ENCODE results near the gene TFIP11.

DNA sequence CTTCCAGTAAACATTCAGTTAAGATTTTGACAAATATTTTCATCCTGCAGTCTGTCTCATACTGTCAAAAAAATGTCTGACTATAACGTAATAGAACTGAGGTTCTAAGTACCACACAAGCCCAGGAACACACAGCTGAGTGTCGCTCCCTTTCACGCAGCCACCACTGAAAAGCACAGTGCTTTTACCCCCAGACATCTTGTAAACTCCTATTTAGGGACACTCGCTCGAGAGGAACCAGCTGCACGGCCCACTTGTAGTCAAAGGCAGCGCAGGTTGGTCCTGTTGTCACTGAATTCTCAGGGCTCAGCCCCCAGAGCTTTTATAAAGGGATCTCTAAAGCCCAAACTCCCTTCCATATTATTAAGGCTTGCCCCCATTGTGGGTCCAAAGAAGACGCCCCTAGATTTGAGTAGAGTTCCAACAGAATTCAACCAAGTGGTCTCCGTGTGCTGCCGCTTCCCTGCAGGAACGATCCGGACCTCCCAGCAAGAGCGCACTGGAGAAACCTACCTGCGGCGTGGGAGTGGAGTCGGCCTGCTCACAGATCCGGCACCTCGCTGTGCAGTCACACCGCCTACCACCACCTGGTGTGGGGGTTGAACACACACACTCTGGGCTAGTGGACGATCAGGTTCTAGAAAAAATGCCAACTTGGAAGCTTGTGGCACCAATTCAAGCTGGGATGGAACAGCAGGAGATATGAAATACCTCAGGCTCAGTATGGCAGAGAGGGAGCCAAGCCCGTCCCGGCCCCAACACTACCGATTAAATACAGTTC lies 59.8 kb downstream of the TFIP11 start:
- TF ChIP-seq, protein P1, sequence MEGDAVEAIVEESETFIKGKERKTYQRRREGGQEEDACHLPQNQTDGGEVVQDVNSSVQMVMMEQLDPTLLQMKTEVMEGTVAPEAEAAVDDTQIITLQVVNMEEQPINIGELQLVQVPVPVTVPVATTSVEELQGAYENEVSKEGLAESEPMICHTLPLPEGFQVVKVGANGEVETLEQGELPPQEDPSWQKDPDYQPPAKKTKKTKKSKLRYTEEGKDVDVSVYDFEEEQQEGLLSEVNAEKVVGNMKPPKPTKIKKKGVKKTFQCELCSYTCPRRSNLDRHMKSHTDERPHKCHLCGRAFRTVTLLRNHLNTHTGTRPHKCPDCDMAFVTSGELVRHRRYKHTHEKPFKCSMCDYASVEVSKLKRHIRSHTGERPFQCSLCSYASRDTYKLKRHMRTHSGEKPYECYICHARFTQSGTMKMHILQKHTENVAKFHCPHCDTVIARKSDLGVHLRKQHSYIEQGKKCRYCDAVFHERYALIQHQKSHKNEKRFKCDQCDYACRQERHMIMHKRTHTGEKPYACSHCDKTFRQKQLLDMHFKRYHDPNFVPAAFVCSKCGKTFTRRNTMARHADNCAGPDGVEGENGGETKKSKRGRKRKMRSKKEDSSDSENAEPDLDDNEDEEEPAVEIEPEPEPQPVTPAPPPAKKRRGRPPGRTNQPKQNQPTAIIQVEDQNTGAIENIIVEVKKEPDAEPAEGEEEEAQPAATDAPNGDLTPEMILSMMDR (IDR thresholded peaks at IDR 0.05), result no peak
- no peak for TF ChIP-seq POLR2A (IDR thresholded peaks at IDR 0.05)
